ENCODE measurements around the gene AKAIN1. TPM values are rescaled to one million over a fixed set of nuclear protein-coding genes. Genes with fewer than 3 reads are reported as not detected.

AKAIN1 gene
- total and polyA plus RNA-seq, 2 experiments from 2014 or later, result not detected

GRCh38 chr18:5178519-5178918, 18.5 kb downstream of the AKAIN1 start:
- H3K79me2 ChIP-seq, result no peaks in the 10 kb centered on the region
- H3K4me3 ChIP-seq, result no peak overlapping the region
- peaks cover 4% of the 10 kb centered on the region for H3K4me1 ChIP-seq (ENCODE audit: insufficient read depth)
- DNase-seq (ENCODE audit: low spot score), result no peak
- no peaks in the 10 kb centered on the region for H3K9me3 ChIP-seq (ENCODE audit: low read depth)
- TF ChIP-seq CTCF (IDR thresholded peaks at IDR 0.05; ENCODE audit: poor library complexity) (no peak), EZH2phosphoT487 (IDR thresholded peaks at IDR 0.05; ENCODE audit: low read depth, severe bottlenecking, unreplicated experiment) (no peak), EZH2 (IDR thresholded peaks at IDR 0.05; ENCODE audit: borderline replicate concordance) (no peak)
- no peak overlapping the region for H3K27ac ChIP-seq
- H3K36me3 ChIP-seq (replicated peaks; ENCODE audit: insufficient read depth, low read depth), result no peaks in the 10 kb centered on the region
- H3K27me3 ChIP-seq, result no peaks in the 10 kb centered on the region
- 86% methylated on average over 1 of the region's 1 CpG for whole genome bisulfite sequencing (ENCODE audit: low lambda C conversion rate, missing lambda C conversion rate)
- H3K9me2 ChIP-seq (replicated peaks; ENCODE audit: insufficient read depth), result no peaks in the 10 kb centered on the region
- no peak overlapping the region for H2AFZ ChIP-seq
- H4K20me1 ChIP-seq (ENCODE audit: insufficient read depth, poor library complexity, severe bottlenecking), result no peaks in the 10 kb centered on the region
- H3K4me2 ChIP-seq, result no peak overlapping the region

DNA sequence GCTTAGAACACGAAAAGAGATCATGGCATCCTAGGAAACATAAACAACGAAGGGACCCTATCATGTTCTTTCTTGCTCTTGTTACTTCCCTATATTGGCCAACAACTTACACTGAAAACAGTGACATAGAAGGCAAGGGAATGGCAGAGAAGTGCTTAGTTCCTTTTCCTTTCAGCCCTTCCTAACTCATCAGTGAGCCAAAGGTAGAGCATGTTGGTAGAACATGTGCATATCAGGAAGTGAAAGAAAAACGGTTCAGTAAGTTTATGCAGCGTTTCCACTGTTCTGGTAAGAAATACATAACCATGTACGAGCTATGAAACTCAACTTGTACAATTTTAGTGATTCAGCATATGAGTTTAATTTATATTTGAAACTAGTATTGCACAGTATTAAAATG, 21.7 kb downstream of the AKAIN1 start:
- Histone ChIP-seq H3K4me3 (no peak overlapping the region), H3K9me3 (ENCODE audit: low read depth) (no peaks in the 10 kb centered on the region), H2AFZ (no peak overlapping the region), H3K27me3 (no peaks in the 10 kb centered on the region), H4K20me1 (ENCODE audit: insufficient read depth, poor library complexity, severe bottlenecking) (no peaks in the 10 kb centered on the region), H3K4me1 (ENCODE audit: insufficient read depth) (peaks cover 4% of the 10 kb centered on the region), H3K4me2 (no peak overlapping the region), H3K79me2 (no peaks in the 10 kb centered on the region), H3K9me2 (replicated peaks; ENCODE audit: insufficient read depth) (no peaks in the 10 kb centered on the region), H3K27ac (no peak overlapping the region), H3K36me3 (replicated peaks; ENCODE audit: insufficient read depth, low read depth) (no peaks in the 10 kb centered on the region)
- no peak for DNase-seq (ENCODE audit: low spot score)
- 83% methylated on average over 5 of the region's 5 CpGs for WGBS (ENCODE audit: low lambda C conversion rate, missing lambda C conversion rate)
- TF ChIP-seq CTCF (IDR thresholded peaks at IDR 0.05; ENCODE audit: poor library complexity) (no peak), EZH2phosphoT487 (IDR thresholded peaks at IDR 0.05; ENCODE audit: low read depth, severe bottlenecking, unreplicated experiment) (no peak), EZH2 (IDR thresholded peaks at IDR 0.05; ENCODE audit: borderline replicate concordance) (no peak)

DNA sequence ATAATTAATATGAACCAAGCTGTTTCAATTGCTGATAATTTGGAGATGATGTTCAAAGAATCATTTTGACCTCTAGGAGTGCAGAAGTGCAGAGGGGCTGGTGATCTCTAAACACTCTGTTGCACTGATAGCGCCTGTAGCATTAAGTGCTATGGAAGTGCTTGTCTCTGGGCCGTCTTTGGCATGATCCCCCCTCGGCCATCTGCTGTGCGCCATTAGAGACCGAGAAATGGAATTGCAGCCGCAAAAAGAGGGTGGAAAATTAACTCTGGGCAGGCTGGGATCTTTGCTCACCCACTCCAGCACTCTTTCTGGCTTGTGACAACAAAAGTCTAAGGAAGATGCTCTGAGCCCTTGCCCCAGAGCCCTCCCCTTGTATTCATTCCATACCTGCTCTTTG, 23.4 kb downstream of the AKAIN1 start:
- H3K36me3 ChIP-seq (replicated peaks; ENCODE audit: insufficient read depth, low read depth), result no peaks in the 10 kb centered on the region
- no peaks in the 10 kb centered on the region for H3K9me3 ChIP-seq (ENCODE audit: low read depth)
- H3K4me3 ChIP-seq, result no peak overlapping the region
- no peaks in the 10 kb centered on the region for H3K27me3 ChIP-seq
- H2AFZ ChIP-seq, result no peak overlapping the region
- no peak for DNase-seq (ENCODE audit: low spot score)
- H3K4me2 ChIP-seq, result no peak overlapping the region
- H3K4me1 ChIP-seq (ENCODE audit: insufficient read depth), result no peaks in the 10 kb centered on the region
- no peaks in the 10 kb centered on the region for H3K79me2 ChIP-seq
- no peaks in the 10 kb centered on the region for H4K20me1 ChIP-seq (ENCODE audit: insufficient read depth, poor library complexity, severe bottlenecking)
- no peaks in the 10 kb centered on the region for H3K9me2 ChIP-seq (replicated peaks; ENCODE audit: insufficient read depth)
- WGBS (ENCODE audit: low lambda C conversion rate, missing lambda C conversion rate), result 88% methylated on average over 6 of the region's 6 CpGs
- TF ChIP-seq CTCF (IDR thresholded peaks at IDR 0.05; ENCODE audit: poor library complexity) (no peak), EZH2phosphoT487 (IDR thresholded peaks at IDR 0.05; ENCODE audit: low read depth, severe bottlenecking, unreplicated experiment) (no peak), EZH2 (IDR thresholded peaks at IDR 0.05; ENCODE audit: borderline replicate concordance) (no peak)
- H3K27ac ChIP-seq, result no peak overlapping the region

- WGBS (ENCODE audit: low lambda C conversion rate, missing lambda C conversion rate), result 85% methylated on average over 2 of the region's 2 CpGs
- no peak for TF ChIP-seq EZH2phosphoT487 (IDR thresholded peaks at IDR 0.05; ENCODE audit: low read depth, severe bottlenecking, unreplicated experiment)
- TF ChIP-seq EZH2 (IDR thresholded peaks at IDR 0.05; ENCODE audit: borderline replicate concordance), result no peak
- no peak for TF ChIP-seq CTCF (IDR thresholded peaks at IDR 0.05; ENCODE audit: poor library complexity)
- DNase-seq (ENCODE audit: low spot score), result no peak
- Histone ChIP-seq H3K9me2 (replicated peaks; ENCODE audit: insufficient read depth) (no peaks in the 10 kb centered on the region), H3K27me3 (no peaks in the 10 kb centered on the region), H3K36me3 (replicated peaks; ENCODE audit: insufficient read depth, low read depth) (no peaks in the 10 kb centered on the region), H3K27ac (no peak overlapping the region), H3K79me2 (no peaks in the 10 kb centered on the region), H2AFZ (no peak overlapping the region), H3K4me3 (no peak overlapping the region), H3K9me3 (ENCODE audit: low read depth) (no peaks in the 10 kb centered on the region), H4K20me1 (ENCODE audit: insufficient read depth, poor library complexity, severe bottlenecking) (no peaks in the 10 kb centered on the region), H3K4me1 (ENCODE audit: insufficient read depth) (no peaks in the 10 kb centered on the region), H3K4me2 (no peak overlapping the region)
Observed at GRCh38 chr18:5173236-5173635, 23.8 kb downstream of the AKAIN1 start.

All from hepatocyte (in vitro differentiated cells).